SKM-1 treated with dmso at 0.1 percent for 144 hours (cell line): ENCODE results near the gene COL25A1.

ENCODE experiments used
- DNase-seq: peaks from one replicate; lab custom pipeline; 2025; ENCODE audit not compliant: unreplicated experiment; lab: John Stamatoyannopoulos, UW

The COL25A1 gene

DNA sequence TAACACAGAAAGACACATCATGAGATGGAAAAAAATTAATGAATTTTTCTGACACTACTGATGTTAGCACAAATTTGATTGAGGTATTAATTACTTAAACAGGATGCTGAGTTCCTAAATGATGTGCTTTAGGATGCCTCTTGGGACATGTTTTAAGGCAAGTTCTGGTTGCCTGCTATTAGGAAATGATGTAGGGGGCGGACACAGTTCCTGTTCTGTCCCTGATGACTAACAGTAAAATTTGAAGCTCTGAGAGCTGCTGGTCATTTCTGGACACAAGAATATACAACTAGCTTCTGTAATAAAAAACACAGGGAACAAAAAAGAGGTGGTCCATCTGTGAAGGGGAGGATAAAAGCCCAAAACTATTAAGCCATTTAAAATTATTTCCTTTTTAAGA is 376.4 kb downstream of the COL25A1 start:
- no peak for DNase-seq

DNA sequence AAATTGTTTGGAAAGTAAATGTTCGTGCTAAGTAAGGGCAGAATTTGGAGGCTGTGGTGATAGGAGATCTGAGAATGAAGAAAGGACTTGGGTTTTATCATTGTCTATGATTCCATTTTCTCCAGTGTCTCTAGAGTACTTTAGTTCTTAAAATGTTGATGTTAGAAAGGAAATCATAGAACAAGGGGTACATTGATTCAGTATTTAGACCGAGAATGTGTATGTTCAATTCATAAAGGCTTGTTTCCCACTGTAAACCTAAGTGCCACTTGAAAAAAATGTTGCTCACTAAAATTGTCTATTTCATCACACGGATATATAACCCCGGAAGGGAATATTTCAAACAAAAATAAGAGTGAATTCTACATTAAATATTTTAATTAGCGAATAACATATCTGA is 380.3 kb downstream of the COL25A1 start:
- no peak for DNase-seq

DNA sequence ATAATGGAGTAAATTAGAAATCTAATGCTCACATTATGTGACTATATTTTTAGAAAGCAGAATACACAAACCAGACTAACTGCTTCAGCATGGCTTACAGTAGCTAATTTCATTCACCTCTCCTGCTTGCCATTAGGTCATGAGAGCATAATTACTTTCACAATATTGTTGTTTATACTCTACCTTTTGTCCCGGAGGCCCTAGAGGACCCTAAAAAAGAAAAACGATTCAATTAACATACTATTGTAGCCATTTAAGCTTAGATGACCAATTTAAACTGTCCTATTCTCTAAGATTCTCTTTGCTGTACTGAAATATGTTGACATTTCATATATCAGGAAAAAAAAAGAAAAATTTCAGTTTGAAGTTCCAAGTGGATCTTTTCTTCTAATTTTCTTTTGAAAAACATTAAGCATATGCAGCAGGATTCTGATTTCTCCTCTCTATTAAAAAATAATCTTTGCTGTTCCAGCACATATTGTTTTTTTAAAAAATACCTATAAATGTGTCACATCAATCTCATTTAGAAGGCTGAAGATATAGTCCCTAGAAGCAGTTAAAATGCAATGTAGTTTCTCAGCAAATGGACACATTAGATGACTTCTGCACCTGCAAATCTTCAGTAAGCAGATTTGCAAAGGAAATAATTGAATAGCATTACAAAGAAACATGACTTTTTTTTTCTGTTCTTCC is 381.9 kb downstream of the COL25A1 start:
- DNase-seq: no peak

DNA sequence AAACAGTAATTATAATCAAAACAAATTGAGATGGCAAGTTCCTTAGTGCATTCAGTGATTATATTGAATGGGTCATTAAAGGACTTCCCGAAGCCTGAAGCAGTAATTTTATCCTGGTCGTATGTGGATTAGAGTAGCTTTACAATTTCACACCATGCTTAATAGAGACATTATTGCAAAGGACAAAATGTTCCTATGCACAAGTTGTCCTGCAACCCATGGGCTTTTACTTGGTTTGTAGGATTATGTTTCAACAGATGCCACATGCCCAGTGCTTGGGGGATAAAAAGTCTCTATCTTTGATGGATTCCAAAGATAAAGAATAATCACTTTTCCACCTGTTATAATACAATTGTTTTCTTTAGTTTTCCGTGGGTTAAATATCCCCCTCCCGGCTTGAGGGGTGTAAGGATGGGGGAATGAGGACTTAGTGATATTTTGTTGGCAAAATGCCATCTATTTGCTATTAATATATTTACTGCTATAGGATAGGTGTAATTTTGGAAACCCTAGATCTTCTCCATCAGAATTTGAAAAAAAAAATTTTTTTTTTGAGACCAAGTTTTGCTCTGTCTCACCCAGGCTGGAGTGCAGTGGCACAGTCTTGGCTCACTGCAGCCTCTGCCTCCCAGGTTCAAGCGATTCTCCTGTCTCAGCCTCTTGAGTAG is 383.1 kb downstream of the COL25A1 start:
- no peak for DNase-seq

DNA sequence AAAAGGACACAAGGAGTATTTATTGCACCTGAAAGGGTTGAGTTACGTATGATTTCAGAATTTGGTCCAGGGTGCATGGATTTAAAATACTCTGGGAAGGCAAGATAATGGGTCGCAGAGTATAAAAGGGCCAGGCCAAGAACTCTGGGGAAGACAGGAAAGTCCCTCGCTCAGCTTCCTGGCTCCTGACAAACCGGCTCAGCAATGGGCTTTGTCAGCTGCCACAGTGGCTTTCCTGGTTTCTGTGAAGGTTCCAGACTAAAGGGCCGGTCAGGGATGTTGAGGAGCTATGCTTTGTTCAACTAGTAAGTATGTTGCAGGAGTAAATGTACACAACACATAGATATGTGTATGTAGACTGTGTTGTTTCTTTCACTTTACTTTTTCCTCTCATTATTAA is 385.2 kb downstream of the COL25A1 start:
- DNase-seq: no peak

DNA sequence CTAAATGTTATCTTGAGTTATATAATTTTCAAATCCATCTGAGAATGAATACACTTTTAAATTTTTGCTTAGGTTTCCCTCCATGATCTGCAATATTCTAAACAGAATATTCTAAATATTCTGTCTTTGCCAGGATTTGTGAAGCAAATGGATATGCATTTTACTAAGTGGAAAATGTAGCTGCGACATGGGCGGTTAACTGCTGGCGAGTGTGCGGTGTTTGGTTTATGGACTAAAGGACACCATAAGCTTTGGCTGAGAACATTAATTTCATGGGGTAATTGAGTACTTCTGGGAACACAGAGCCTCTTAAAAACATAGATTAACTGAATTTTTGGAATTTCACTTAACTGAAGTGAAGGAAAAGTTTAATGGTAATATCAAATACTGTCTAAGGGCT is 385.8 kb downstream of the COL25A1 start:
- DNase-seq: no peak

DNA sequence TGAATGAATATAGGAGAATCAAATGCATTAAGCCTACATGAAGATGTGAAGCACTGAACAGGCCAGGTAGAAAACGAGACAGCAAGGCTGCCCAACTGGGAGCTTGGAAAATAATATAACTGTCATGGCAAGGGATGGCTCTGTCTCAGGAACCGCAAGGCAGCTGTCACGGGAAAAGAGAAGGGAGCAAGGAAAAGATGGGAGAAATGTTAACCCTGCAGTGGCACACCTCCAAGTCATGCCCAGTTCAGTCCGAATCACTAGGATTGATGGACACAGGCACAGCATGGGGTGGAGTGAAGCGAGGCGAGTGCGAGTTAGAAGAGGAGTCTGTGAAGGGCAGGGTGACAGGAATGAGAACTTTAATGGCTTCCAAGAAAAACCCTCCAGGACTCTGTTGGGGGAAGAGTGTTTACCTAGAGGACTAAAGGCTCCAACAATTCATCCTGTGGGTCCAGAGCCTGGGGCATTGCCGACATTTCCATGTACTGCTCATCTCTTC is 395.5 kb downstream of the COL25A1 start:
- no peak for DNase-seq

DNA sequence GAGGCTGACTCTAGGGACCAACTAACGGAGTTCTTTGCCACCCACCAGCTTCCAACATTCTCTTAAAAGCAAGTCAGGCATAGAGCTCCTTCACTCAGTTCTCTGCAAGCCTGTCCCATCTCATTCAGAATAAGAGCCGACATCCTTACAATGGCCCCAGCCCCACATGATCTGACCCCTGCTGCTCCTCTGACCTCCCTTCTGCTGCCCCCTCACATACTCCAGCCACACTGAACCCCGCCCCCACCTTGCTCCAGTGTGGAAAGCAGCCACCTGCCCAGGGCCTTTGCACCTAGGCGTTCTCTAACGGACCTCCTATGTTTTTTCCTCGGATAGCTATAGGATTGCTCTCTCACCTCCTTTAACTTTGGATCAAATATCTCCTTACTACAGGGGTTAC is 396.5 kb downstream of the COL25A1 start:
- DNase-seq: no peak

DNA sequence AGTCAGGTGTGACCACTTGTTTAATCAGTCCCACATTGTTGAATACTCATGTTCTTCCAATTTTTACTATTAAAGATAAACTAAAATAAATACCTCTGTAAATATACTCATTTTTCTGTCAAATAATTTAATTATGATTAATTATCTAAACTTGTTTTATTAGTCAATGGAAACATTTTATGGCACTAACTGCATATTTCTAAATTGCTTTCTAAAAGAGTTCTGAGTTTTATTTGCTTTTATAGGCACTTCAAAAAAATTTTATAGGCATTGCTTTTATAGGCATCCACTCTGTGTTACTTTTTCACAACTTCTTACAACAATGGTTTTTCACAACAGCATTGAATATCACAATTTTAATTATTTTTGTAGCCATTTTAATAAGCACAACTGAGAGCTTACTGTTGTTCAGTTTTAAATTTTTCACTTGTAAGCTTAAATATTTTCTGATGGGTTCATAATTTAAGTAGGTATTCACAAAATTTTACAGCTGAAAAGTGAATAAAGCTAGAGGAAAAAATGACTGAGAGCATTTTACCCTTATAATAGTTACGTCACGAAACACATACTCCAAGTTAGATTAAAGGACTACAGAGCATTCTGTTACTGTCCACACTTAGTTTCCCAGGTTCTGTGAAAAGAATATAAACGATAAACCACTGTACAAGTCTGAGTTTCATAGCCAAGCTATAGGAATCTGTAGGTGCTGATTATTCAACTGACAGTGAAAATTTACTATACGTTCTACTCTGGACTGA is 398.8 kb downstream of the COL25A1 start:
- DNase-seq: no peak

DNA sequence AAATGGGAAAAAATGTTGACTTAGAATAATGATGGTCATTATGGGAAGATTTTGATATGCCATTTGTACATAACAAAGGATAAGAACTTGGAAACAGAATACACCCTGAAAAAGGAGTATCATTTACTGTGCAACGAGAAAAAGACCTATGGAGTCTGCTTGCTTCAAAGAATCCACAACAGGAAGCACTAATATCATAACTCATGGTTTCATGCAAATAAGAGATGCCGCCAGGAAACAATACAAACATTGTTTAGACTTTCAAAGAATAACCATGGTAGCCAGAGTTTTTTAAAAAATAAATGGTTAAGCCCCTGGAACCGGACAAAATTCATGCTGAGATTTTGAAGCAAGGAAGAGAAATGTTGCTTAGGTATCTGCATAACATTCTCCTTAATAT is 399.7 kb downstream of the COL25A1 start:
- DNase-seq: no peak

DNA sequence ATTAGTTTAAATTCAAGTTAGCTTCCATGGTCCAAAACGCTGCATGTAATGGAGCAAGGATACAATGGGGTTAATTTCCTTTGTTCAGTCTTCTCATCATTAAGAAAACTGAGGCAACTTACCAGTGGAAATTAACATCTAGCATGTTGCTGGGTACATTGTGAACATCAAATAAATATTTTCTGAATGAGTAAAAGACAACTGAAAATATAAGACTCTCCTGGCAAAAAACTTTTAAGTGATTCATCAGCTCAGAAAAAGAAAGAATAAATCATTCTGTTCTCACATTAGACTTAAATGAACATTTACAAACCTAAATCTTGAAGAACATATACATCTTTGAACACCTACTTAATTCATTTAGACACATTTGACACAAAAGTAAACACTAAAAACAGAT is 401.2 kb downstream of the COL25A1 start:
- DNase-seq: no peak

DNA sequence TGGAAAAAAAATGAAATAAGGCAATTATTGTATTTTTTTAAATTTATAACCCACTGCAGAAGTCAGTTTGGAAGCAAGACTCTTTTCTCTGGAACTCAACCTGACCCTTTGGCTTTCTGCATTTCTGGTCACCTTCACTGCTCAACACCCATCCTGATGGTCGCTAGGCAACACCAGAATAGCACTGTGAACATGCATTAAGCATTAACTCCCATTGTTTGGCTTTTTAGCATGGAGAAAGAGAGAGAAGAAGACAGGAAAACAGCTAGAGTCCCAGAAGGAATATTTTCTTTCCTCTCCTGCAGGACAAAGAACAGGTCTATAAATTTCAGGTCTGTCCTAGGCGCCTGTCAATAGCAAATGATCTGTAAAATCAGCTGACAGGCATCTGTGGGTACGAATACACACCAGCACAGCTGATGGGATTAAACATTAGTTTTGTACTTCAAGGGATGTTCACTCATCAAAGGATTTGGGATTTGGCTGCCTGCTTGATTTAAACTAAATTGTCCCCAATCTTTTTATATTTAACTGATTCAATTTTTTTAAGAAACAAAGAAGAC is 402.4 kb downstream of the COL25A1 start:
- DNase-seq: no peak

DNA sequence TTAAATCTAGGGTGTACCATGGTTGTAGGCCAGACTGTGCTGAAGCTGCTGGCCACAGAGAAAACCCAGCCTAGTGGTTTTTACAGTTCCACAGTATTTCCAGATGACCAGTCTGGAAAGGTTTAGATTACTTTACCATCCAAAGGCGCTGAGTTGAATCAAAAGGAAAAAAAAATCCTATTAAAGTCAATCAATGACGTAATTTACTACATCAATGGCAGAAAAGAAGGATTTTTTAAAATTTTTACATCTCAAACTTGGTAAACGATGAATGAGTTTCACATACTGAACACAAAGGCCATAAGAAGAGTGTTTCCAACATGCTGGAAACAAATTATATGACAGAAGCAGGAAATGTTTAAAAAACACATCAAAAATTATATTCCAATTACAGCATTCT is 409.0 kb downstream of the COL25A1 start:
- no peak for DNase-seq

DNA sequence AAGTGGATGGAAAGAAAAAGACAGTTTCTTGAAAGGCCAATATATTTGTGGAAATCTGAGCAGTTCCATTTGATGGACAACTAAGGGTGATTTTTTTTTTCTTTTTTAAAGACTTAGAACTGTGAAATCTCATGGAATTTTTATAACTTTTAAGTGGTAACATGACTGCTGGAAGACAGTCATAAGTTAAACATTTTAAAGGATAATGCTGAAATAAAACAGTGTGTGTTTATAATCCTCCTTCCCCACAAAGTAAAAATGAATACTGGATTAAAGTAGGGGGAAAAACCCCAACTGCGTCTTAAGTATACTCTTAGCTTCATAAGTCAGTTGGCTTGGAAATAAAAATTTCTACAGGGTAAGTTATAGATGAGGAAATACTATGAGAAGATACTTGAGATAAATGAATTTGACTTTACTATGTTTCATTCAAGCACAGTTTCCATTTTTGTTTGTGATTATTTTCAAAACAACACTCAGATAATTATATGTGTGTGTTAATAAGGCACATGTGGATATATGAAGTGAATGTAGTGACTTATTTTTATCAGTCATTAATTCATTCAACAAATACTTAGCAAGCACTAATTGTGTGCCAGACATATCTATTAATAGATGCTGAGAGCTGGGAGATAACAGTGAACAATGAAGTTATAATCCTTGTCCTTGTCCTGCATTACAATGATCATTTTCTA is 410.4 kb downstream of the COL25A1 start:
- DNase-seq: no peak

DNA sequence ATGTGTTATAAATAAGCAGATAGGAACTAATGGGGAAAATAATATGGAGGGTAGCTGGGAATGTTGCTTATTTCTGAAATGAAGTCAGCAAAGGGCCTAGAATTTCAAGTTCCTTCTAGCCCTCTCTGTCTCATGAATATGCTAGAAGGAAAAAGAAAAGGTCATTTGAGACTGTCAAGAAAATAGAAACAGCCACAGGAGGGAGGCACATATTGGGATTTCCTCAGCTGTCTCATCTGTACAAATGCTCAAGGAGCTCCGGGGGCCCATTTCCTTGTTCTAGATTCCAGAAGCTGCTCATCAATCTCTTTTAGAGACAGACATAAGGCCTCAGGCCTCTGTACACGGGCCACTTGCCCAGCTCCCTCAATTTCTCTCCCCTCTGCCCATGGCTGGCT is 412.0 kb downstream of the COL25A1 start:
- DNase-seq: no peak

DNA sequence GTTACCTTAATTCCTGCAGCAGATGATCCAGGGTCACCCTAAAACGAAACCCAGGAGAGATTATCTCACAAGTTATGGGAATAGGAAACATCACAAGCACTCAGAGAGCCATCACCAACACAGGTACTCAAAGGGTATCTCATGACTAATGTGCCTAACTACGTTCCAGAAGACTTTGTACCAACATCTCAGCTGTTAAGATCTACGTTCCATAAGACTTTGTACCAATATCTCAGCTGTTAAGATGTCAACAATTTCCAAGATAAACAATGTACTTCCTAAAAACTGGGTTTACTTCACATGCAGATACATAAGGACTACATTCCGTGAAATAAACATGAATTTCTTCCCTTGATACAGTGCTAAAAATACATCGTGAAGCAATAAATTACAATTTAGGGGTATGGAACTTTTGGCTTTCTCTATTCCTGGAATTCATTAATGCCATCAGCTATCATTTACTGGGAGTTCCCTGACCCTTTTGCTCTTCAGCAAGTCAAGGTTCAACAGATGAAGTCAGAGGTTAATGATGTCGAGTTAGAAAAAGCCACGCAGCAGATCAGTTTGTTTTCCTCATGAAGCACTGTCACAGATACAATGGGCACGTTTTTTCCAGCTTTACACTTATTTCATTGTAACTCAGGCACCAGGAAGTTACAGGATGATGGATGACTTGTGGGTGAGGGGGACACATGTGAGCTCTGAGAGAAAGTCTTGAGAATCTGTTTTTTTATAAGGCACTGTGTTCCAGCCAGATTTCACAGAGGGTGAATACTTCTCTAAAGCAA is 412.6 kb downstream of the COL25A1 start:
- no peak for DNase-seq

DNA sequence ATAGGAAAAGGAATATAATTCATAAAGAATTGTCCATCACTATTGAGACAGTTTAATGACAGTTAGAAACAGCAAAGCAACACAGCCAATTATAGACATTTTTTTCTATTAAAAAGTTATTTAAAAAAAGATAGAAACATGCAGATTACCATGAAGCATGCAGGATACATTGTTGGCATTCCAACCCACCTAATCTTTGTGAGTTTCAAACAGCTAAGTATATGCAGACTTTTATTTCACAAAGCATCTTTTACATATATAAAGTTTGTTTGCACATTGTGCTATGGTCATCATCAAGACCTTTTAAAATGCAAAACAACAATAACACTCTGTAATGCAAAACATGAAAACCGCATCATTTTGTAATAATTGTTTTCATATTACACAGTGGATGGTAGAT is 413.7 kb downstream of the COL25A1 start:
- DNase-seq: no peak

DNA sequence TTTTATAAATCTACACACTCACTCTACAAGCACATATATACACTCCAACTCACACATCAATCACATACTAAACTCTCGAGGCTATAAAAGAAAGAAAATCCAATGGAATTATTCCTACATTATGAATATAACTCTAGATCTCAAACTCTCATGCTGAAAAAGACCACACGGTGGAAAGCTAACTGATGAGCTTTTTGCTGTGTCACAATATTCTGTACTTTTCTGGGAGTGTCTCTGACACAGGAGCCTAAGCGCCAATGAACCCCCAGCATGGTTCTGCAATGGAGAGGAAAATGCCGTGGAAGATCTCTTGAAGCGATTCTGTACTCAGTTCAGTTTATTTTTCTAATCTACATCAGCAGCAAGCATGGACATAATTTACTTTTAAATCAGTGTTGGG is 415.4 kb downstream of the COL25A1 start:
- no peak for DNase-seq

DNA sequence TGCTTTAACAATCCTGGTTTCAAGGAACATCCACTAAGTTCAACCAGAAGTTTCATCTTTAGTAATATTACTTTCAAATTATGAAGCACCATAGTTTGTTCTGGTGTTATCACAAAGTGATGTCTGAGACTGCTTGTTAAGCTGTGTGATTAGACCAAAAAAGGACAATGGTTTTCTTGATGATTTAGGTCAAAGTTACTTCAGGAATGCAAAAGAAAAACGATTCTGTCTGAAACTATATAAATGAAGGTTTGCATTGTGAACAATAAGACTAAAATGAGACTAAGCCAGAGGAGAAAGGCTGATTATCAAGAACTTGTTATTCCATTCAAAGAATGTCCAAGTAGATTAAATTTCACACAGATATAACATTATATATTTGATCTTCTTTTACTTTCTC is 417.2 kb downstream of the COL25A1 start:
- DNase-seq: no peak

DNA sequence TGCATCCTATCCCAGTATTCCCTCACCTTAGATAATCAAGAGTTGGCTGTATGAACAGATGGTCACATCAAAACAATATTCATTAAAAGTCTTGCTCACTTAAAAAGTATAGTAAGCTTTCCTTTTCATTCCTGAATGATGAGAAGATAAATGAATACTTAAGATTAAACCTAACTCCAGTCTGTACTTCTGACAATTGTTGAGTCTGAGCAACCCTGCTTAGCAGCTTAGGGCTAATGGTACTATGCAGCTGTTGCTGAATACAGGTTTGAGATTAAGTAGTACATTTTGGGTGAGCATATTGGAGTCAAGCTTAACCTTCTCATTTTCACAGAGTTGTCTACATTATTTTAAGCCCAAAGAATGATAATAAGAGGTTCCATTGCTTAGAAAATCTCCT is 417.9 kb downstream of the COL25A1 start:
- DNase-seq: no peak
